HEK293T (cell line): ENCODE measurements around the gene LCMT1.

Experiments
- CTCF ChIA-PET: fragments of 350-600 bp; formaldehyde crosslinking; extraction: SDS; loops from one replicate; lab custom pipeline; 2021; ENCODE audit warnings: antibody characterized with exemption, inconsistent platforms; lab: Yijun Ruan, JAX
- POLR2A ChIA-PET: fragments of 350-600 bp; formaldehyde crosslinking; extraction: SDS; loops from one replicate; lab custom pipeline; 2020; ENCODE audit warnings: antibody characterized with exemption, inconsistent platforms; lab: Yijun Ruan, JAX
- DNase-seq: peaks from one replicate; pipeline ENCODE4 v3.0.0; 2012; ENCODE audit warnings: mixed read lengths; ENCODE audit errors: extremely low spot score
- ARNT ChIP-seq: fragments of 450-650 bp; IDR thresholded peaks from 2 replicates; pipeline ENCODE4 v1.6.1; 2017; ENCODE audit warnings: mild to moderate bottlenecking
- BHLHE40 ChIP-seq: fragments of 450-650 bp; IDR thresholded peaks from 2 replicates; pipeline ENCODE4 v1.6.1; 2016; ENCODE audit warnings: mild to moderate bottlenecking, moderate library complexity, borderline replicate concordance
- CTBP1 ChIP-seq: fragments of 450-650 bp; IDR thresholded peaks from 2 replicates; pipeline ENCODE4 v1.6.1; 2016; ENCODE audit warnings: borderline replicate concordance
- ELF4 ChIP-seq: fragments of 450-650 bp; IDR thresholded peaks from 2 replicates; pipeline ENCODE4 v1.6.1; 2017; ENCODE audit warnings: antibody characterized with exemption
- FOXA1 ChIP-seq: fragments of 450-650 bp; IDR thresholded peaks from 2 replicates; pipeline ENCODE4 v1.6.1; 2016; ENCODE audit warnings: mild to moderate bottlenecking
- FOXK2 ChIP-seq: fragments of 450-650 bp; IDR thresholded peaks from 2 replicates; pipeline ENCODE4 v1.6.1; 2016; ENCODE audit warnings: mild to moderate bottlenecking
- FOXM1 ChIP-seq: fragments of 450-650 bp; IDR thresholded peaks from 2 replicates; pipeline ENCODE4 v1.6.1; 2017; ENCODE audit warnings: mild to moderate bottlenecking, borderline replicate concordance
- HDGF ChIP-seq: fragments of 450-650 bp; IDR thresholded peaks from 2 replicates; pipeline ENCODE4 v1.6.1; 2017; ENCODE audit warnings: antibody characterized with exemption, borderline replicate concordance
- L3MBTL2 ChIP-seq: fragments of 450-650 bp; conservative IDR thresholded peaks from 2 replicates; pipeline ENCODE4 v1.6.1; 2016; ENCODE audit warnings: mild to moderate bottlenecking
- LEF1 ChIP-seq: fragments of 450-650 bp; IDR thresholded peaks from 2 replicates; pipeline ENCODE4 v1.6.1; 2017; ENCODE audit warnings: mild to moderate bottlenecking, borderline replicate concordance
- NFRKB ChIP-seq: fragments of 450-650 bp; IDR thresholded peaks from 2 replicates; pipeline ENCODE4 v1.6.1; 2016; ENCODE audit warnings: mild to moderate bottlenecking, moderate library complexity
- SP1 ChIP-seq: fragments of 450-650 bp; IDR thresholded peaks from 2 replicates; pipeline ENCODE4 v1.6.1; 2017
- SUZ12 ChIP-seq: fragments of 450-650 bp; IDR thresholded peaks from 2 replicates; pipeline ENCODE4 v1.6.1; 2016; ENCODE audit warnings: mild to moderate bottlenecking
- TARDBP ChIP-seq: fragments of 450-650 bp; IDR thresholded peaks from 2 replicates; pipeline ENCODE4 v1.6.1; 2016
- ZNF384 ChIP-seq: fragments of 450-650 bp; IDR thresholded peaks from 2 replicates; pipeline ENCODE4 v1.6.1; 2016
- TF ChIP-seq, protein P1 (sequence below): fragments of 450-650 bp; IDR thresholded peaks from 2 replicates; pipeline ENCODE4 v1.6.1; 2016

The LCMT1 gene

DNA sequence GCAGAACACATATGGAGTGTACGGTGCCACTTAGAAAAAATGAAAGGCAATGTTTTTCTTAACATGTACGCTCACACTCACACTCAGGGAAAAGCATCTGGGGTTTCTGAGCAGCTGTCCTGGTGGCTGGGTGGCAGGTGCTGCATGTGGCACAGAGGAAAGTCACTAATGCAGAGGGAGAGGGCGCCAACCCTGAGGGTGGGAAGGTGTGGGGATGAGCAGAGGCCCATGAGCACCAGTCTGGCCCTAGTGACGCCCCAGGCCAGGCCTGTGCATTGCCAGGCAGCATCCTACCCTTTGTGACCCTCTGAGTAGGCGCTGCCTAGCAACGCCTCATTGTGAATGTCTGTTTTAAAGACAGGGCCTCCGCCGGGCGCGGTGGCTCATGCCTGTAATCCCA is 19.1 kb upstream of the LCMT1 start:
- TF ChIP-seq SUZ12 (no peak), TARDBP (no peak), LEF1 (no peak), L3MBTL2 (no peak), CTBP1 (no peak), FOXM1 (no peak), BHLHE40 (no peak)
- DNase-seq: no peak
- ChIA-PET CTCF (no interaction called here), POLR2A (no interaction called here)

DNA sequence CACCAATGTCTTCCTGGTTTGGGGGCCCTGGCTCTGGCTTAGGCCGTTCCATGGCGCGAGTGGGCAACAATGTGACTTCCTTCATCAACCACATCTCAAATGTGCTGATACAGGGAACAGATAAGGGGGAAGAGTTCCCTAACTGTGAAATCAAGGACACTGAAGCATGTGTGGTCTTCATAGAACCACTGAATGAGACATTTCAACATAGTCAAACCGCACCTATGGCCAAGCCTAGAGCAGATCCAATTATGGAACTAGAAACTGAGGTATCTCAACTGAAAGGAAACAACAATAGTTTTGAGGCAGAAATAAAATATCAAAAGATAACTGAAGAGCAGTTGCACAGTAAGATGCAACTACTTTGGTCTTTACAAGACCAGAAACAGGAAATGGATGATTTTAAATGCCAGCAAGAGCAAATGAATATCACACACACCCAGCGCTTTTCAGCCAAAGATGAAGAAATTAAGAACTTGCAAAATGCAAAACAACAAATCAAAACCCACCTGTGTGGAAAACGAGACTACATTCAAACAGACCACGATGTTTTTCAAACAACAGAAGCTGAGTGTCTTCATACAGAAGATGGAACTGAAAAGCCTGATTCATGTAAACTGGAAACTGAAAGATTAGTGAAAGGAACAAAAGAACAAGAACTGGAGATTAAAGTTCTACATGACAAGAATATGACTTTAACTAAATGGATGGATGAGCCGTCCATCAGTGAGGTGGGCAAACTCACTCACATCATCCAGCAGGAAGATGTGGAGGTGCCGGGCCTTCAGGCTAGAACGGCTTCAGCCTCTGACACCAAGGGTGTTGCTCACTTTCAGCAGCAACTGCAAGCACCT is 18.1 kb upstream of the LCMT1 start:
- TF ChIP-seq L3MBTL2: no peak
- TF ChIP-seq, protein P1, sequence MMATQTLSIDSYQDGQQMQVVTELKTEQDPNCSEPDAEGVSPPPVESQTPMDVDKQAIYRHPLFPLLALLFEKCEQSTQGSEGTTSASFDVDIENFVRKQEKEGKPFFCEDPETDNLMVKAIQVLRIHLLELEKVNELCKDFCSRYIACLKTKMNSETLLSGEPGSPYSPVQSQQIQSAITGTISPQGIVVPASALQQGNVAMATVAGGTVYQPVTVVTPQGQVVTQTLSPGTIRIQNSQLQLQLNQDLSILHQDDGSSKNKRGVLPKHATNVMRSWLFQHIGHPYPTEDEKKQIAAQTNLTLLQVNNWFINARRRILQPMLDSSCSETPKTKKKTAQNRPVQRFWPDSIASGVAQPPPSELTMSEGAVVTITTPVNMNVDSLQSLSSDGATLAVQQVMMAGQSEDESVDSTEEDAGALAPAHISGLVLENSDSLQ: no peak
- TF ChIP-seq SP1: no peak
- no peak for TF ChIP-seq ELF4
- TF ChIP-seq BHLHE40: no peak
- TF ChIP-seq TARDBP: no peak
- TF ChIP-seq ARNT: no peak
- no peak for TF ChIP-seq LEF1
- no peak for TF ChIP-seq FOXM1
- no peak for TF ChIP-seq FOXK2
- no peak for TF ChIP-seq ZNF384
- TF ChIP-seq NFRKB: no peak
- no peak for TF ChIP-seq CTBP1
- no peak for TF ChIP-seq HDGF
- TF ChIP-seq FOXA1: no peak
- ChIA-PET CTCF (interaction anchor here (0.5 kb wide), 1 partner anchor 17 kb away, joined by 3 read pairs; no protein-coding TSS in a partner anchor), POLR2A (no interaction called here)
- DNase-seq: no peak

DNA sequence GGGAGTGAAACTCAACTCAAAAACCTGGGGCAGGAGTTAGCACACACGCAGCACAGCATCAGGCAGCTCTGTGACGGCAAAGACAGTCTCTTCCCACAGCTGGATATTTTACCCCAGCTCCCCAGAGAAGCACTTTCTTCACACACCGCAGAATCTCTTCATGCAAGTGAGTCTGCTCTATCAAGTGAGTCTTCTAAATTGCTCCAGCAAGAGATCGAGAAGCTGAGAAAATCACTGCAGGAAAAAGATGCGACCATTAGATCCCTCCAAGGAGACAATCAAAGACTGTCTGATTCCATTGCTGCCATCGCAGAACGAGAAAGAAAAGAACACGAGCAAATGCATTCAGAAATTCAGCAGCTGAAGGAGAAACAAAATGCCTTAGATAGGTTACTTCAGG is 16.9 kb upstream of the LCMT1 start:
- DNase-seq: no peak
- CTCF ChIA-PET: no interaction called here
- TF ChIP-seq FOXM1: no peak
- no peak for TF ChIP-seq SUZ12
- TF ChIP-seq ARNT: no peak
- no peak for TF ChIP-seq HDGF
- no peak for TF ChIP-seq TARDBP
- no peak for TF ChIP-seq BHLHE40
- TF ChIP-seq, protein P1: no peak
- no peak for TF ChIP-seq ELF4
- no peak for TF ChIP-seq CTBP1
- TF ChIP-seq FOXA1: no peak
- POLR2A ChIA-PET: interaction anchor here (0.7 to 0.8 kb wide), 2 partner anchors 13 to 28 kb away, joined by 3 to 4 read pairs; no protein-coding TSS in a partner anchor

DNA sequence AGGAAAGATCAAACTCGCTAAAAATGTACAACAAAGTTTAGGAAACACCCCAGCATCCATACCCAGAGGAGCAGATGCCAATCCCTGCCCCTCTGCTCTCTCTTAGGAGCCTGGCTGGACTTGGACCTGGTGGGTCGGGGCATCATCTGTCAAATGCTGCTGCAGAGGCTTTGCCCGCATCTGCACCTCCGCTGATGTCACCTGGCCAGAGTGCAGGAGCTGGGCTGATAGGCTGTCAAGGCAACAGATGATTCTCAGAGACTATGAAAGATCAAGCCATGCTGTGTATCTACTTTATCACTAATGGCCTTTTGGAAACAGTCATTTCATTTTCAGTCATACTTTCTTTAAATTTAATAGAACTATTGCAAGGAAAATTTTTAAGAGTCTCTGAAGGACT is 15.9 kb upstream of the LCMT1 start:
- TF ChIP-seq ZNF384 (no peak), L3MBTL2 (no peak), NFRKB (no peak), SUZ12 (no peak), FOXK2 (no peak), CTBP1 (no peak), ARNT (no peak), FOXA1 (no peak), HDGF (no peak)
- ChIA-PET POLR2A (no interaction called here), CTCF (no interaction called here)
- no peak for DNase-seq

DNA sequence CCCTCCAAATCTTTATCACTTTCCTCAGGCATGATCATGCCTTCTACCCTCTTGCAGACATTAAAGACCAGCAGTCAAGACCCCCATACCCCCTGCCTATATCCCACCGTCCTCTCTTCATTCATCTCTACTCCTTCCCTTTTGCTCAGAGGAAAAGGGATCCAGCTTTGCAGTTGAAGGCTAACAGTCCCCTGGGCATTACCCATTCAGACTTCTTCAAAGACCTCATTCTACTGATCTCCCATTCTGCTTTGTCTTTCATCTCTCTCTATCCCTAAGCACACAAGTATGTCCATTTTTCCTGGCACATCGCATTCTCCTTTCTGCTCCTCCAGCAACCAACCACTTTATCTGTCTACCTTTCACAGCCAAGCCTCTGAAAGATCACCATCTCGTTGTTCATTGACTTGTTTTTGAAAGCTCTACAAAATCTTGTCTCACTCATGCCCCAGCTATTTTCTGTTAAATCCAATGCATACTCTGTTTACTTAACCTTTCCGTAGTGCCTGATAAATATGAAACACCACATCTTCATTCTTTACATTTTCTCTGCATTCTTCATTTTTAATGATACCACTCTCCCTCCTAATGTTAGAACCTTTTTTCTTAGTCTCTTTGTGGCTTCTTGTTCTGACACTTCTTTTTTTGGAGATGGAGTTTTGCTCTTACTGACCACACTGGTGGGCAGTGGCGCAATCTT is 14.1 kb upstream of the LCMT1 start:
- ChIA-PET CTCF (no interaction called here), POLR2A (interaction anchor here (0.7 kb wide), 1 partner anchor 15 kb away, joined by 3 read pairs; the partner anchor contains the start of gene LCMT1)
- TF ChIP-seq BHLHE40 (no peak), FOXA1 (no peak), TARDBP (no peak), ARNT (no peak)
- no peak for DNase-seq

DNA sequence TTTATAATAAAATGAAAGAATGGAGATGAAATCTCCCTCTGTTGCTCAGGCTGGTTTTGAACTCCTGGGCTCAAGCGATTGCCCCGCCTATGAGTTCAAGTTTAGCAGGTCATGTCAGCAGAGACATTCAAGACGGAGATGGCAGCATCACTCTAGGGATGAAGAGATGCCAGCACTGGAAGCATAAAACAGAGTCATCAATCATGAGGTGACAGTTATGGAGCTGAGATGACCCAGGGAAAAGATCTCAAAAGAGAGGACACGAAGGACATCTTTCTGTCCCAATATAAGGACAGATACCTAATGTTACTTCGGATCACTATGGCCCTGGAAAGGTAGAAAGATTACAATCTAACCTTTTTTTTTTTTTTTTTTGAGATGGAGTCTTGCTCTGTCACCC is 11.0 kb upstream of the LCMT1 start:
- TF ChIP-seq, protein P1: peak; percentile 64
- TF ChIP-seq CTBP1: no peak
- no peak for TF ChIP-seq BHLHE40
- no peak for TF ChIP-seq L3MBTL2
- no peak for TF ChIP-seq FOXM1
- no peak for TF ChIP-seq ARNT
- TF ChIP-seq ZNF384: no peak
- no peak for TF ChIP-seq FOXK2
- POLR2A ChIA-PET: no interaction called here
- CTCF ChIA-PET: interaction anchor here (0.6 kb wide), 1 partner anchor 16 kb away, joined by 12 read pairs; no protein-coding TSS in a partner anchor
- DNase-seq: no peak
